Karpas-422 (cell line): ENCODE results near the gene TCP11X2. TPM values are rescaled to one million over a fixed set of nuclear protein-coding genes. Genes with fewer than 3 reads are reported as not detected.
"Not testable (repeated sequence)": the region's sequence is repeated elsewhere in the genome, so short reads cannot be mapped to it uniquely, and the experiment has no call there.

ENCODE experiments used
- DNase-seq: peaks from one replicate; pipeline ENCODE4 v3.0.0-alpha.2; 2015
- H2AFZ ChIP-seq: fragments of 200-600 bp; sonication (generic); 2 replicates; pipeline ENCODE4 v1.6.1; 2014; ENCODE audit warnings: antibody characterized with exemption, low read length, mixed read lengths
- H3K27ac ChIP-seq: fragments of 200-600 bp; sonication (generic); 2 replicates; pipeline ENCODE4 v1.5.1; 2014; ENCODE audit warnings: mild to moderate bottlenecking, low read length, moderate library complexity
- H3K27me3 ChIP-seq: fragments of 200-600 bp; sonication (generic); 2 replicates; pipeline ENCODE4 v1.6.1; 2014; ENCODE audit warnings: low read length, mixed read lengths
- H3K36me3 ChIP-seq: fragments of 200-600 bp; sonication (generic); 2 replicates; pipeline ENCODE4 v1.6.1; 2014; ENCODE audit warnings: low read length, mixed read lengths; ENCODE audit not compliant: insufficient read depth
- H3K4me1 ChIP-seq: fragments of 200-600 bp; sonication (generic); 2 replicates; pipeline ENCODE4 v1.6.1; 2014; ENCODE audit warnings: mild to moderate bottlenecking, low read length, mixed read lengths
- H3K4me2 ChIP-seq: fragments of 200-600 bp; sonication (generic); 2 replicates; pipeline ENCODE4 v1.6.1; 2014; ENCODE audit warnings: low read length, low read depth, mild to moderate bottlenecking; ENCODE audit not compliant: poor library complexity, severe bottlenecking
- H3K4me3 ChIP-seq: fragments of 200-600 bp; sonication (generic); 2 replicates; pipeline ENCODE4 v1.5.1; 2014; ENCODE audit warnings: mild to moderate bottlenecking, antibody characterized with exemption, low read length, mixed read lengths
- H3K79me2 ChIP-seq: fragments of 200-600 bp; sonication (generic); 2 replicates; pipeline ENCODE4 v1.6.1; 2014; ENCODE audit warnings: mild to moderate bottlenecking, low read length, mixed read lengths
- H3K9ac ChIP-seq: fragments of 200-600 bp; sonication (generic); 2 replicates; pipeline ENCODE4 v1.6.0; 2014; ENCODE audit warnings: low read length
- H3K9me2 ChIP-seq: fragments of 200-600 bp; sonication (generic), shearing (Covaris generic); replicated peaks from 2 replicates; pipeline ENCODE4 v1.6.0; 2014; ENCODE audit warnings: mild to moderate bottlenecking, low read length, moderate library complexity; ENCODE audit not compliant: insufficient read depth
- H3K9me3 ChIP-seq: fragments of 300-700, 200-600 bp; sonication (generic); 2 replicates; pipeline ENCODE4 v1.6.1; 2014; ENCODE audit warnings: low read length, mixed read lengths
- H4K20me1 ChIP-seq: fragments of 200-600 bp; sonication (generic); 2 replicates; pipeline ENCODE4 v1.6.1; 2014; ENCODE audit warnings: mild to moderate bottlenecking, antibody characterized with exemption, low read length, low read depth; ENCODE audit not compliant: insufficient read depth
- total RNA-seq: library from RNA; depleted of rRNA; stranded (reverse); fragments of >200 nt; shearing (Covaris generic); gene quantifications from 2 replicates; pipeline ENCODE4 v1.2.3, GENCODE V29; 2014; ENCODE audit warnings: low replicate concordance; rRNA removed

The TCP11X2 gene
- total RNA-seq: not detected in 2 replicates

DNA sequence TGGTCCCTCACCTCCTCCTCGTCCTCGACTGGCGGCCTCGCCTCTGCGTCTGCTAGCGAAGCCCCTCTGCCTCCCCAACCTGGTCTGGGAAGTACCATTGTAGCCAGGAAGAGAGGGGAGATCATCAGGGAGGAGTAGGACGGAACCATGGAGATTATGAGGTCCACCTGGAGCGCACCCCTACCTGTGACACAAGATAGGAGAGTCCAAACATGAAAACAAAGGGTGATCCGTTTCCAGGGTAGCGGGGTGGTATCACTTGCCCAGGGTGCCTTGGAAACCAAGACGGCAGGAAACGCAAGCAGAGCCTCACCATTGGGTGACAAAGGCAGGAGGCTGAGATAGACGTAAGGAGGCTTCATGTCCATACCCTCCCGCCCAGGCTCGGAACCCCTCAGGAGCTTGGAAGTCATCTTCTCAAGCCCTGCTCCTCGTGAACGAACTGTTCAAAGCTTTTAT is at the start of gene TCP11X2:
Gene TCP11X2 (minus strand): TSS at position 51 of the 459 bp plus-strand sequence.
- H3K27ac ChIP-seq: not testable (repeated sequence)

DNA sequence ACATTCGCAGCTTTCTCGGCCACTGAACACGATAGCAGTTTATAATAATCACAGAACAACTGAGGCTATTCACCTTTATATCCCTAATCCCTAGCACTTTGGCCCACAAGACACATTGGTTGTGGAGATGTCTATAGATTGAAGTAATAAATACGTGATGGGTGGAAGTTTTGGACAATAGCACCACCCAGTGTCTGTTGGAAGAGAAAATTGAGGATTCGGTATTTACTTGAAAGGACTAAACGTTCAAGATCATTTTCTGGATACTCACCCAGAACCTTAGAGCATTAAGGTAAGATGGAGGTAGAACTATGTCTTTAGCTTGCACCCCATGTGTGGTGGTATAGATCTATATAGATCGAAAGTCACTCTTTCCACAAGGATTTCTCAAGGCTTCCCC is 45.7 kb upstream of the TCP11X2 start:
- no peak overlapping the region for H3K27ac ChIP-seq
- H3K4me1 ChIP-seq: no peaks in the 10 kb centered on the region
- H4K20me1 ChIP-seq: no peaks in the 10 kb centered on the region
- no peak overlapping the region for H3K9ac ChIP-seq
- no peak overlapping the region for H3K4me3 ChIP-seq
- H3K27me3 ChIP-seq: no peaks in the 10 kb centered on the region
- no peak overlapping the region for H2AFZ ChIP-seq
- H3K36me3 ChIP-seq: no peaks in the 10 kb centered on the region
- peak; percentile 48 for DNase-seq
- no peaks in the 10 kb centered on the region for H3K9me3 ChIP-seq
- no peaks in the 10 kb centered on the region for H3K9me2 ChIP-seq
- H3K79me2 ChIP-seq: no peaks in the 10 kb centered on the region
- no peak overlapping the region for H3K4me2 ChIP-seq

More for the DNA sequence above, at the start of gene TCP11X2:
- H3K79me2 ChIP-seq, H3K4me2 ChIP-seq, H3K27me3 ChIP-seq, H4K20me1 ChIP-seq, H3K9ac ChIP-seq, H3K36me3 ChIP-seq, DNase-seq, H3K9me2 ChIP-seq, H3K4me3 ChIP-seq, H2AFZ ChIP-seq, H3K9me3 ChIP-seq, H3K4me1 ChIP-seq: not testable (repeated sequence)

DNA sequence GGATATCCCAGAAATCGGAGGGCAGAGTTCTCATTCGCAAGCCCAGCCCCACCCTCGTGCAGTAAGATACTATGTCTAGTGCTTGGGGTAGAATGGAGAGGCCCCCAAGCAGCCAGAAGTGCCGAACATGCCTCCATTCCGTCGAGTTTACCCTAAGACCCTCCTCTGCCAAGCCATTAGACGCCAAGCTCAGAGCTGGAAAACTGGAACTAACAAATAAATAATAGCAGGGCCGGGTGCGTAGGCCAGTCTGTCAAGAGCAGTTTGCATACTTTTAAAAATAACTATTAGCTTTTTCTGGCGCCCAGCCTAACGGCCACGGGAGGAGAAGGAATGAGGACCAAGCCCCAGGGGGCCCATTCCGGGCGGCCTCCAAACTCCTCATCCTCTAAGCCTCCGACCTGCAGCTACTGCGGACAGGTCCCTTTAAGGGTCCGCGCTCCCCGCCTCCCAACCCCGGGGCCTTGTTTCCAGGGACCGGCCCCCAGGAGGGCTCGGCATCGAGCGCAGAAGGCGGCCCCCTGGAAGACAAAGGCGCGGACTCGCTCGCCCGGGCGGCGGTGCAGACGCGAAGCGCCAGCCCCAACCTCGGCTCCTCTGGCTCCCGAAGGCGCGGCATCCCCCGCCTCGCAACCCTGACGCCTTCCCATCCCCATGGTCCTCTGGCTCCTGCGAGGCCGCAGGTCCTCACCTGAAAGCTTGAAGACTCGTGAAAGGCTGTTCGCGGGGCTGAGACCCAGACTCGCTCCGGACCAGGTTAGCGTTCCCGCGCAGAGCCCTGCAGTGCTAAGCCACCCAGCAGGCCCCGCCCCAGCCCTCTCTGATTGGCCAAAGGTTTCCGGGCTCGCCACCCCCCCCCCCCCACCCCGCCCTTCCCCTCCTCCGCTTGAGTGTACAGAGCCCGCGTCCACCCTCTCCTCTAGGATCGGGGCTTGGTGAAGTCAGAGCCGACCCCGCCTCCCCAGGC is 44.6 kb upstream of the TCP11X2 start, which contains the start of gene TMSB15A:
Gene TMSB15A (minus strand): TSS at position 765 of the 967 bp plus-strand sequence.
- H3K4me2 ChIP-seq: no peak within 1 kb of the TSS
- H2AFZ ChIP-seq: no peak within 1 kb of the TSS
- no peaks in the 10 kb centered on the region for H3K9me2 ChIP-seq
- no peak within 1 kb of the TSS for H3K4me3 ChIP-seq
- no peak for DNase-seq
- no peaks in the 10 kb centered on the region for H3K79me2 ChIP-seq
- H3K27me3 ChIP-seq: no peaks in the 10 kb centered on the region
- H3K36me3 ChIP-seq: no peaks in the 10 kb centered on the region
- H3K9ac ChIP-seq: no peak within 1 kb of the TSS
- no peak within 1 kb of the TSS for H3K27ac ChIP-seq
- H3K9me3 ChIP-seq: no peaks in the 10 kb centered on the region
- H3K4me1 ChIP-seq: no peaks in the 10 kb centered on the region
- no peaks in the 10 kb centered on the region for H4K20me1 ChIP-seq

DNA sequence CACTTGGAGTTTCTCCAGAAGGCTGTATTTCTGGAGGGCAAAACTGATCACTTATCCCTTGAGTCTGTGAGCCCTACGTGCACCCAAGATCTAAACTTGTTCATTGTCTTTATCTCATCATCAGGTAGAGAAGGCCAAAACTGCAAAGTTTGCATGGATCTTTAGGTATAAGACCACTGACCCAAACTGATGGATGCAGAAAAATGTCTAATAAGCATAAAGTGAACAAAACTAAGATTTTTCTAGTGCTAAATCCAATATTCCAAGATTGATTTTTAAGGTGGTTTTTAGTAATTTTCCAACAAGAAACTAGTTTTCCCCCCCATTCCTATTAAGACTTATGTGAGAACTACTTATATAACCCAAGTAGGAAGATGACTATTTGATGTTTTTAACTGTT is 42.9 kb upstream of the TCP11X2 start:
- no peaks in the 10 kb centered on the region for H3K79me2 ChIP-seq
- no peaks in the 10 kb centered on the region for H3K4me1 ChIP-seq
- H3K9me3 ChIP-seq: no peaks in the 10 kb centered on the region
- H2AFZ ChIP-seq: no peak overlapping the region
- no peaks in the 10 kb centered on the region for H4K20me1 ChIP-seq
- no peaks in the 10 kb centered on the region for H3K36me3 ChIP-seq
- DNase-seq: no peak
- H3K9ac ChIP-seq: no peak overlapping the region
- no peaks in the 10 kb centered on the region for H3K9me2 ChIP-seq
- no peak overlapping the region for H3K4me3 ChIP-seq
- H3K27ac ChIP-seq: no peak overlapping the region
- H3K27me3 ChIP-seq: no peaks in the 10 kb centered on the region
- H3K4me2 ChIP-seq: no peak overlapping the region

DNA sequence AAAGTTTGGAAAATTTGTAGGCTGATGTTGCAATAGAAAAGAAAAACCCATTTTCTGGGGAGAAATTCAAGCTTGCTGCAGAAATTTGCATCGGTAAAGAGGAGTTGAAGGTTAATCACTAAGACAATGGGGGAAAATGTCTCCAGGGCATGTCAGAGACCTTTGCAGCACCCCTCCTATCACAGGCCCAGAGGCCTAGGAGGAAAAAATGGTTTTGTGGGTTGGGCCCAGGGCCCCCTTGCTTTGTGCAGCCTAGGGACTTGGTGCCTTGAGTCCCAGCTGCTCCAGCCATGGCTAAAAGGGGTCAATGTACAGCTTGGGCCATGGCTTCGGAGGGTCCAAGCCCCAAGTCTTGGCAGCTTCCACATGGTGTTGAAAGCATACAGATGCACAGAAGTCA is 27.1 kb upstream of the TCP11X2 start:
- Histone ChIP-seq H3K79me2 (no peaks in the 10 kb centered on the region), H3K4me2 (no peak overlapping the region), H3K9me3 (no peaks in the 10 kb centered on the region), H3K27ac (no peak overlapping the region), H3K9me2 (no peaks in the 10 kb centered on the region), H3K4me3 (no peak overlapping the region), H3K36me3 (no peaks in the 10 kb centered on the region), H3K9ac (no peak overlapping the region), H4K20me1 (no peaks in the 10 kb centered on the region), H2AFZ (no peak overlapping the region), H3K27me3 (no peaks in the 10 kb centered on the region), H3K4me1 (no peaks in the 10 kb centered on the region)
- DNase-seq: no peak

DNA sequence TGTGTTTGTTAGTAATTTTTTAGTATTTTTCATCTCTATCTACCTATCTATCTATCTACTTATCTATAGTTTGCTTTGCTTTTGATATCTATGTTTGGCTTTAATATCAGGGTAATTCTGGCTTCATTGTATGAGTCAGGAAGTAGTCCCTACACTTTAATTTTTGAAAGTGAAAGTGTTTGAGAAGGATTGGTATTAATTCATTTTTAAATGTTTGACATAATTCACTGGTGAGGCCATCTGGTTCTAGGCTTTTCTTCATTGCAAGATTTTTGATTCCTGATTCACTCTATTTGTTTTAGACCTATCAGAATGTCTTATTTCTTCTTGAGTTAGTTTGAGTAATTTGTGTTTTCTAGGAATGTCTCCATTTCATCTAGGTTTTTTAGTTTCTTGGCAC is 20.2 kb upstream of the TCP11X2 start:
- no peak for DNase-seq
- Histone ChIP-seq H2AFZ (no peak overlapping the region), H3K27ac (no peak overlapping the region)

DNA sequence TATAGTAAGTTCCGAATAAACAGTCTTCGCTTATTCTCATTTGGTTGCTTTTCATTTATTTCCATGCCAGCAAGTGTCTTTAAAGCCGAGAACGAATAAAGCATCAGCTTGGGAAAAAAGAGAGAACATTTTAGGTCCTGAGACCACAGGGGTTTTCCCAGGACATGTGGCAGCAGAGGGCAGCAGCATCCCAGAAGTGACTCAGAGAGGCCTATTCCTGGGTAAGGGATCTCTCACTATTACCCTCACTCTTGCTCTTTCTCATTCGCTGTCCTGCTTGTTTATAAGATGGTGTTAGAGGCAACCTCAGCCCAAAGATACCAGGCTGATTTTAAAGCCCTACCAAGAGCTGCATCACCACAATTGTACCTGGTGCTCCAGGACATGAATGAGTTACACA is 7.2 kb upstream of the TCP11X2 start:
- not testable (repeated sequence) for H4K20me1 ChIP-seq, H3K4me2 ChIP-seq, H3K4me1 ChIP-seq, H3K9me2 ChIP-seq, H3K27ac ChIP-seq, H3K27me3 ChIP-seq, H3K79me2 ChIP-seq, H3K36me3 ChIP-seq, H3K9me3 ChIP-seq, DNase-seq, H3K4me3 ChIP-seq, H3K9ac ChIP-seq, H2AFZ ChIP-seq

More for the DNA sequence above, 20.2 kb upstream of the TCP11X2 start:
- no peaks in the 10 kb centered on the region for H3K9me2 ChIP-seq
- H3K36me3 ChIP-seq: no peaks in the 10 kb centered on the region
- no peaks in the 10 kb centered on the region for H3K27me3 ChIP-seq
- H4K20me1 ChIP-seq: no peaks in the 10 kb centered on the region
- no peak overlapping the region for H3K4me3 ChIP-seq
- no peaks in the 10 kb centered on the region for H3K4me1 ChIP-seq
- H3K79me2 ChIP-seq: no peaks in the 10 kb centered on the region
- no peak overlapping the region for H3K4me2 ChIP-seq
- no peaks in the 10 kb centered on the region for H3K9me3 ChIP-seq
- H3K9ac ChIP-seq: no peak overlapping the region

DNA sequence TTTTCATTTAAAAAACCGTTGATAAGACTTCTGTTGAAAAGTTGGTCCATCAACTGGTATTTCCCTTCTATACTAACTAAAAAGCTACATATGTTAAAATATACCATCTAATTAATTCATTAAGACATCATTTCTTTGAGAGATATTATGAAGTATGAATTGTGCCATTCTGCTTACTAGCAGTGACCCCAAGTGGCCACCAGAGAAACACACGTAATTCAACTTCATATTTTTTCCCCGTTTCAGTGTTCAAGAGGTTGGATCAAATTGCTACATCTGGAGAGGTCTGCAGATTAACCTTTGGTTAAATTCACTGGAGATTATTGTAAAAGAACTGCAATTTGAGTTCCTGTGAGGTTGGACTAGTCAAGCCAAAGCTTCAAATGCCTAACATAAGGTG is 1.4 kb downstream of the TCP11X2 start:
- not testable (repeated sequence) for H3K4me1 ChIP-seq, H3K9ac ChIP-seq, H3K27ac ChIP-seq, DNase-seq, H3K9me2 ChIP-seq, H3K79me2 ChIP-seq, H3K36me3 ChIP-seq, H2AFZ ChIP-seq, H3K9me3 ChIP-seq, H3K27me3 ChIP-seq, H3K4me2 ChIP-seq, H3K4me3 ChIP-seq, H4K20me1 ChIP-seq
